ENCODE data around the gene PLCD1.
"Not testable (repeated sequence)": the region's sequence is repeated elsewhere in the genome, so short reads cannot be mapped to it uniquely, and the experiment has no call there.

PLCD1 gene

DNA sequence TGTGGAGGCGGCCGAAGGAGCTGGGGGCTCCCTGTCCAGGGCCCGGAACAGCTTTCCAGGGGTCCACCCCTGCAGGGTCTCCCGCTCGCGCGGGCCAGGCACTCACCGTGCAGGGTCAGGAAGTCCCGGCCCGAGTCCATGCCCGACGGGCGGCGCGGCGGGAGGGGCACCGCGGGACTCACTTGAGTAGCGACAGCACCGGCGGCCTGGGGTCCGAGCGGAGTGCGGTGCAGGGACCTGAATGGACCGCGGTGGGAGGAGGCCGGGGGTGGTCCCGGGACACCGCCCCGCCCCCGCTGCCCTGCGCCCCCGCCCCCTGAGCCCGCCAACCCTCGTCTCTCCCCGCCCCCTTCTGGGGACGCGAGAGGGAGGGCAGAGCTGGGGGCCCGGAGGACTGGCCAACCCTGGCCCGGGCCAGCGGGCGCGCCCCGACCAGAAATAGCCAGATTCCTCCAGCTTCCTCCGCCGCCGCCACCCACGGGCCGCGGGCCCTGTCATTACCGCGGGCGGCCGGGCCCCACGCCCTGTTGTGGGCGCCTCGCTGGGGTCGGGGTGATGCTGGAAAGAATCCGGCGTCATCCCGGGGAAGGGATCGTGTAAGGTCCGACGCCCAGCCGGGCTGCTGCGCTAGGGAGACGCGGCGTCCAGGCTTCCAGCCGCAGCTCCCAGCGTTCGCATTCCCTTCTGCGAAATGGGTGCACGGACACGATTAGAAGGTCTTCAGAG lies at the start of gene PLCD1:
Gene PLCD1 (minus strand): TSS at position 243 of the 726 bp plus-strand sequence. CDS start 103 bp downstream, at position 140.
- peak; percentile 8 for DNase-seq (ENCODE audit: low spot score)

DNA sequence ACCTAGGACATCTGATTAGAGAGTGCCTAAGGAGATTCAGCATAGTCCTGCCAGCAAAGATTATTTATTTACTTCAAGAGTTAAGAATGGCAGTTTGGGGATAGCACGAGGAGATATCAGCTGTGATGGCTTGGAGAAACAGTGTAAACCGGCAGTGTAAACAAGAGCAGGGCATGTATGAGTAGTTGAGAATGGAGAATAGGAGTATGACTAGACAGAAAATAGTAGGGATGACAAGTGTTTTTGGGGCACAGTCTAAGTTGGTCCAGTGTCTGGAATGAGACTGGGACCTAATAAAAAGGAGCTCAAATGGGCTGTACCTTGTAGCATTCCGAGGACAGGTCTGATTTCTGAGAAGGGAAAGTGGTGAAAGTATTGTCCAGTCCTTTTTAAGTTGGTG lies 47.6 kb upstream of the PLCD1 start:
- DNase-seq (ENCODE audit: low spot score) = not testable (repeated sequence)

DNA sequence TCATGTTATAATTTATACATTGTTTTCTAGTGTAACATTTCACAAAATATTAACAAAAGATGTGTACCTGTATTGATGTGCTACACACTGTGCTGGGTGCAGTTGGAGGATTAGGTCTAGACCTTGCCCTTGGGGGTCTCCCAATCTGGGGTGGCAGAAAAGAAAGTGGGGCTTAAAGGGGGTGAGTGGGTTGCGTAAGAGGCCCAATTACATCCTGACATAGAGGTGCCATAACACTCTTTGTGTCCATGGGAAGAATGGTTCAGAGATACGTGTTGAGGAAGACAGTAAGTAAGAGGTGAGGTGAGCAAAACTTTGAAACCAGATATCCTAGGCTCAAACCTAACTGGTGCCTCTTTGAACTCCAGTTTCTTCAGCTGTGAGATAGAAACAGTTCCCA lies 40.6 kb upstream of the PLCD1 start:
- no peak for DNase-seq (ENCODE audit: low spot score)

DNA sequence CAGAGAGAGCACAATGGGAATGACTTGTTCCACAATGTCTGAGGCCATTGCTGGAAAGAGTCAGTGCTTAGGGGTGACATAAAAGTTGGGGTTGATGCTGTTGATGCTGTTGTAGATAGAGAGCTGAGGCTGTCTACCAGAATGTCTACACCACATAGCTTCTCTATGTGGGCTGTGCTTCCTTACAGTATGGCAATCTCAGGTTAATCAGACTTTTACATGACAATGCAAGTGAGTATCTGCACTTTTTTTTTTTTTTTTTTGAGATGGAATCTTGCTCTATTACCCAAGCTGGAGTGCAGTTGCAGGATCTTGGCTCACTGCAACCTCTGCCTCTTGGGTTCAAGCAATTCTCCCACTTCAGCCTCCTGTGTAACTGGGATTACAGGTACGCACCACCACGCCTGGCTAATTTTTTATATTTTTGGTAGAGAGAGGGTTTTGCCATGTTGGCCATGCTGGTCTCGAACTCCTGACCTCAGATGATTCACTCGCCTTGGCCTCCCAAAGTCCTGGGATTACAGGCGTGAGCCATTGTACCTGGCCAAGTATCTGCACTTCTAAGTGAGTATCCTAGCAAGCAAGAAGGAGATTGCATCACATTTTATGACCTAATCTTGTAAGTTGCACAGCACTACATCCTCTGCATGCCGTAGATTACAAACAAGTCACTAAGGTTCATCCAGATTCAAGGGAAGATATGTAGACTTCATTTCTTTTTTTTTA lies 38.2 kb upstream of the PLCD1 start:
- DNase-seq (ENCODE audit: low spot score) = no peak

DNA sequence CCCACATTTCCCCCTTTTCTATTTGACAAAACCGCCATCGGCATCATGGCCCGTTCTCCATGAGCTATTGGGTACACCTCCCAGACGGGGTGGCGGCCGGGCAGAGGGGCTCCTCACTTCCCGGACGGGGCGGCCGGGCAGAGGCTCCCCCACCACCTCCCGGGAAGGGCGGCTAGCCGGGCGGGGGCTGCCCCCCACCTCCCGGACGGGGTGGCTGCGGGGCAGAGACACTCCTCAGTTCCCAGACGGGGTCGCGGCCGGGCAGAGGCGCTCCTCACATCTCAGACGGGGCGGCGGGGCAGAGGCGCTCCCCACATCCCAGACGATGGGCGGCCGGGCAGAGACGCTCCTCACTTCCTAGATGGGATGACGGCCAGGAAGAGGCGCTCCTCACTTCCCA lies 35.0 kb upstream of the PLCD1 start:
- not testable (repeated sequence) for DNase-seq (ENCODE audit: low spot score)

DNA sequence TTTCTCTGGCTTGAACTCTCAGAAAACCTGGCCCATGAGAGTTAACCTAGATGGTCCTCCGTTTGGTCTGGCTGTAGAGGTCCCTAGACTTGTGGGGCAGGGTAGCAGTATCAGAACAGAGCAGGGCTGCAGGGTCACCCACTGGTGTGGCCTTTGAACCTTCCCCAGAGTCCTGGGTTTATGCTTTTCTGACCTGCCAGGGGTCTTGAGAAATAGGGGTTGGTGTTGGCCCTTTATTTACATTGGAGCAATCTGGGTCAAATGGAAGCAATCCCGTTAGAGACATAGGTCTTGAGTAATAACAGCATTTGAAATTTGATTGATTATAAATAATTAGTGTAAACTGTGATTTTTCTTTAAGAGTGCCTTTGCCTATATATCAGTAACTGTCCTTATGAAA lies 33.4 kb upstream of the PLCD1 start:
- no peak for DNase-seq (ENCODE audit: low spot score)

DNA sequence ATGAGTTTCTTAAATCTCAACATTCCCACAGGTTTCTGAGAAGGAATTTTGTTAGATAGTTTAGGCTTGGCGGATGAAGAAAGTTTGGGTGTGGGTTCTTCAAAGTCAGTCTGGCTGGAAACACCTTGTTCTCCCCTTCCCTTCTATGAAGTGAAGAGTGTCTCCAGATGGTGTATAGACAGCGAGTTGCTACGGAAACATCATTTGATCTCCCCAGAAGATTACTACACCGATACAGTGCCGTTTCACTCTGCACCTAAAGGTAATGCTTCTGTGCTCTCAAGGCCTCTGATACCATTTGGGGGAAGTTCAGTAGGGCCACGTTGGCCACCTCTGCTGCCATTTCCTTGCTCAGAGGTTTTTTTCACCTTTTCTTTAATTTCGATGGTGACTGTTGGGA lies 30.1 kb upstream of the PLCD1 start:
- no peak for DNase-seq (ENCODE audit: low spot score)

DNA sequence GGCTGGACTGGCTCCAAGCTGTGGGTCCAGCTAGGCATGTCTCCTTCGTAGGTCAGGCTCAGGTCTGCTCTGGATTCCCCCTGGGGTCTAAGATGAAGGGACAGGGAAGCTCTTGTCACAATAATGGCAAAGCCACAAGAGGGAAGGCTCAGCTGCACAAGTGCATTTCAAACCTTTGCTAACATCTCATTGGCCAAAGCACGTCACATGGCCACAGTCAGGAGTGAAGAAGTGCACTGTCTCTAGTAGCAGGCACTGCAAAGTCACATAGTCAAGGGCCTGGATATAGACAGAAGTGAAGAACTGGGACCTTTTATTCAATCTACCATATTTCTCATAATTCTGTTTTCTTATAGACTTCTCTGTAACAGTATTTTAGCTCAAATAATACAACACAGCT lies 29.7 kb upstream of the PLCD1 start:
- DNase-seq (ENCODE audit: low spot score) = no peak

DNA sequence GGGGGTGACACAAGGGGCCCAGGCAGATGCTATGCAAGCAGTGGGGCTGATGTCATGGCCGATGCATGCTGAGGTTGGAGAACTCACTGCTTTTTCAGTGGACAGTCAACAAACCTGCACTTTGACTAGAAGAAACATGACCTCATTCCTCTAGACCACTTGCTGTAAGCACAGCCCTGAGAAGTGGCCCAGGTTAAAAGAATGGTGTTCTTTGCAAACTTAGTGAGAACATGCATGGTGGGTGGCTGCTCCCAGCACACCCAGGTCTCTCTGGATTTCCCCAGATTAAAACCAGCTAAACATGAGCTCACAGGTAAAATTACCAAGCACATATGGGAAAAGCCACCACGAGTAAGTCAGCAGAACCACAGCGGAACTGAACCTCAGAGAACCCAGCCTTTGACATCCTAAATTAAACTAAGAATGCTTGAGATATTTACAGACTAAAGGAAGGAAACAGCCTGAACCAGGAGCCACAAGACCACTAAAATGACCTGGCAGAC lies 25.1 kb upstream of the PLCD1 start:
- DNase-seq (ENCODE audit: low spot score) = no peak

DNA sequence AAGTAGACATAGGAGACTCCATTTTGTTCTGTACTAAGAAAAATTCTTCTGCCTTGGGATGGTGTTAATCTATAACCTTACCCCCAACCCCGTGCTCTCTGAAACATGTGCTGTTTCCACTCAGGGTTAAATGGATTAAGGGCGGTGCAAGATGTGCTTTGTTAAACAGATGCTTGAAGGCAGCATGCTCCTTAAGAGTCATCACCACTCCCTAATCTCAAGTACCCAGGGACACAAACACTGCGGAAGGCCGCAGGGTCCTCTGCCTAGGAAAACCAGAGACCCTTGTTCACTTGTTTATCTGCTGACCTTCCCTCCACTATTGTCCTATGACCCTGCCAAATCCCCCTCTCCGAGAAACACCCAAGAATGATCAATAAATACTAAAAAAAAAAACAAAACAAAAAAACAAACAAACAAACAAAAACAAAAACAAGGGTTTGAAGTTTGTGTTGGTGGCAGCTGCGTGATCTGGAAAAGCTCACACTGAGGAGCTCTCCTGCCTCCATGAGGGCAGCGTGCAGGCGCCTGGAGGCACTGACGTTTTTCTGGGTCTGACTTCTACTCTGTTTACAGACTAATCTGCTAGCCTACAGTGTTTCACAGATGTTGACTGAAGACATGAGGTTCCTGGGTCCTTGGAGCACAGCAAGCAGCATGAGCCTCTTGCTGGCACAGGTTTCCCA lies 24.5 kb upstream of the PLCD1 start:
- not testable (repeated sequence) for DNase-seq (ENCODE audit: low spot score)

DNA sequence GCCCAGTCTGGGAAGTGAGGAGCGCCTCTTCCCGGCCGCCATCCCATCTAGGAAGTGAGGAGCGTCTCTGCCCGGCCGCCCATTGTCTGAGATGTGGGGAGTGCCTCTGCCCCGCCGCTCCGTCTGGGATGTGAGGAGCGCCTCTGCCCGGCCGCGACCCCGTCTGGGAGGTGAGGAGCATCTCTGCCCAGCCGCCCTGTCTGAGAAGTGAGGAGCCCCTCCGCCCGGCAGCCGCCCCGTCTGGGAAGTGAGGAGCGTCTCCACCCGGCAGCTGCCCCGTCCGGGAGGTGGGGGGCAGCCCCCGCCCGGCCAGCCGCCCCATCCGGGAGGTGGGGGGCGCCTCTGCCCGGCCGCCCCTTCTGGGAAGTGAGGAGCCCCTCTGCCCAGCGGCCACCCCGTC lies 23.8 kb upstream of the PLCD1 start:
- not testable (repeated sequence) for DNase-seq (ENCODE audit: low spot score)

DNA sequence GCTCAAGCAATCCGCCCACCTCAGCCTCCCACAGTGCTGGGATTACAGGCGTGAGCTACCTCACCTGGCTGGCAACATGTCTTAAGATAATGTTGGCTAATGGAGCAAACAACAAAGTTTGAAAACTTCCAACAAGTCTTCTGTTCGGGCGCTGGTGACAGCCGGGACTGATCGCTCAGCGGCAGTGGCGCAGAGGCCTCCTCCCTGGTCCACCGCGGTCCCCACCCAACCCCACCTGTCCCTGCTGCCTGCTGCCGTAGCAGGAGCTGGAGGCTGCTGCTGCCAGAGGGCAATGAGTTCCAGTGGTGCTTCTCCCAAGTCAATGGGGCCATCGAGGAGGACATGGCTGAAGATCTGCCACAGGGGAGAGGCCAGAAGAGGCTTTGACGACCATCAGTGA lies 21.7 kb upstream of the PLCD1 start:
- no peak for DNase-seq (ENCODE audit: low spot score)

DNA sequence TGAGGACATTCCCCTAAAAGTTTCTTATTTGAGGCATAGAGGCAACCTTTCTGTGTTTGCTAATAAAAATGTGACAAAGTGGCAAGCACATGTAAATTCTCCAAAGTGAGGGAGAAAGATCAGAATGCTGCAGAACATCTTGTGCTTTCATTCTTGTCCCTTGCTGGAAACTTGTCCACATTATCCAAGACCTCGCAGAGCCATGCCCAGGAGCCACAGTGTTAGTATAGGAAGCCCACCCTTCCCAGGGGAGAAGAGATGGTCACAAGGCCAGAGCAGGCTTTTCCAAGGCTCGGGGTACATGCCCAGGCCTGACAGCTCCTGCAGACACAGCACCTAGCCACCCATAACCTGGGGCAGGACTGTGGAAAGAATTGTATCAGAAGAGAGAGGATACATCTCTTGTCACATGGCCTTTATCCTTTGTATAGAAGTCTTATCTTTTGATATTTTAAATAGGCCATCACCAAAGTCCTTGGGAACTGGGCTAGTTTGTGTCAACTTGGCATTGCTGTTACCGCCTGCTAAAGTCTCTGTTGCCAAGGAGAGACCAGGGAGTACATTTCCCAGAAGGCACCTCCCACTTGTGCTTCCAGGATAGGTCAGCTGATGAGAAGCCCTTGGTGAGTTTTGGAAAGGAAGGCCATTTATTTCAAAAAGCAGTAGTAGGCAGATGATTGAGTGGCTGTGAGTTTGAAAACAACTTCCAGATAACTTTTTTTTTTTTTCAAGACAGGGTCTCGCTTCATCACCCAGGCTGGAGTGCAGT lies 20.1 kb upstream of the PLCD1 start:
- DNase-seq (ENCODE audit: low spot score) = no peak

DNA sequence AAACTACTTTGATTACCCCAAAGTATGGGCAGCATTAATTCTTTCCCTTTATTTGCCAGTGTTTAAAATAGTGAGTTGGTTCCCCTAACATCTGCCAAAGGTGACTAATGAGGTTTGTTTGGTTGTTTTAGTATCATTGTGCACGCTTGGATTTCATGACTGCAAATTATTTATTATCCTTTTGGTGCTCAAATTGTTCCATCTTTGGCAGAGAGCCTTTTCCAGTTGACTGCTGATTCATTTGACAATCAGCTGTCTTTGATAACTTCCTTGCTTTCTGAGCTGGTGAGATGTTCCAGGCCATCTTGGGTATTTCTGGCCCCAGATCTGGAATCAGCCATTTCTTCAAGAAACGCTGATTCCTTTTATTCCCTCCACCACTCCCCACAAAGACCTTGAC lies 18.5 kb upstream of the PLCD1 start:
- no peak for DNase-seq (ENCODE audit: low spot score)

DNA sequence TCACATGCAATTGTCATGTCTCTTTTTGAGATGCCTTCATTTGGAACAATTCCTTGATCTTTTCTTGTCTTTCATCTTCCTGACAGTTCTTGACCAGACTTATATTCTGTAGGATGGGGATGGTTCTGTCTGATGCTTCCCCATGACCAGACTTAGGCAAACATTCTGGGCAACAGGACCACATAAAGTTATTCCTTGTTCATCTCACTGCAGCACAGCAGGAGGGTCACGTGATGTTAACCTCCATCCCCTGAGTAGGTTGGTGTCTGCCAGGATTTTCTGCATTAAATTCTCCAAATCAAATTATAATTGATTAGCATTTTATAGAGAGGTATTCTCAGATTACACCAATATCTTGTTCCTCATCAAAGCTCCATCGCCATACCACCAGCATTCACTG lies 17.4 kb upstream of the PLCD1 start:
- no peak for DNase-seq (ENCODE audit: low spot score)

DNA sequence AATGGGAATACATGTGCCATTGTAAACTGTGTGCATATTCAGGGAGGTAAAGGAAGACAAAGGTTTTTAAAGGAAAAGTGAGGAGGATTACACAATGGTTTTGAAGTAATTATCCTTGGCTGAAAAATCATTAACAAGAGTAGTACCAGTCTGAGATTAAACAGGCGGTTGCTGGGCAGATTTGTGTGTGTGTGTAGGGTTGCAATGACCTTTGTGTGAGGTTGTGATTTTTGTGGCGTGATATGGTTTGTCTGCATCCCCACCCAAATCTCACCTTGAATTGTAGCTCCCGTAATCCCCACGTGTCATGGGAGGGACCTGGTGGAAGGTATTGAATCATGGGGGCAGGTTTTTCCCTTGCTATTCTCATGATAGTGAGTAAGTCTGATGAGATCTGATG lies 16.6 kb upstream of the PLCD1 start:
- DNase-seq (ENCODE audit: low spot score) = no peak

DNA sequence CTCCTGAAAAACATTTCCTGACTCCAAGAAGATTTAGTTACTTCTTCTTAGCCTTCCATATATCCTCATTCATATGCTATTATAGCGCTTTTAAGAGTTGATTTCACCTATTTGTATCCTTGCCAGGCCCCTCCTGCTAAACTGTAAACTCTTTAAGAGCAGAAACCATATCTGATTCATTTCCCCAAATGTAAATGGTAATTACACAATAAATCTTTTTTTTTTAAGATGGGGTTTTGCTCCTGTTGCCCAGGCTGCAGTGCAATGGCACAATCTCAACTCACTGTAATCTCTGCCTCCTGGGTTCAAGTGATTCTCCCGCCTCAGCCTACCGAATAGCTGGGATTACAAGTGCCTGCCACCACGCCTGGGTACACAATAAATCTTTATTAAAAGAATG lies 14.0 kb upstream of the PLCD1 start:
- no peak for DNase-seq (ENCODE audit: low spot score)

DNA sequence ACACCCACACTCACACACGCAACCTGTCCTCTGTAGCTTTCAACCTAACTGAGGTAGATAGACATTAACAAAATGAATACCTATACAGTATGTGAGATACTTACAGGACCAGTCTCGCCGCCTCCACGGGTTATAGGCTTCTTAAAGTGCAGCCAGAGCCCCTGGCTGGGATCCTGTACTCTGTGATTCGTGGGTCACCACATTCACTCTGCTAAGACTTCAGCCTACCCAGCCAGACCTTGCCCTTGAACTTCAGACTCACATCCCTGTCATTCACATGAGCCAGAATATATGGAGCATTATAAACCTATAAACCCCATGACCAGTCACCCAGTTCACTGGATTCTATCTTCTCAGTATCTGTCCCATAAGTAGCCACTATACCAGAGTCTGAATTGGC lies 11.0 kb upstream of the PLCD1 start:
- no peak for DNase-seq (ENCODE audit: low spot score)

DNA sequence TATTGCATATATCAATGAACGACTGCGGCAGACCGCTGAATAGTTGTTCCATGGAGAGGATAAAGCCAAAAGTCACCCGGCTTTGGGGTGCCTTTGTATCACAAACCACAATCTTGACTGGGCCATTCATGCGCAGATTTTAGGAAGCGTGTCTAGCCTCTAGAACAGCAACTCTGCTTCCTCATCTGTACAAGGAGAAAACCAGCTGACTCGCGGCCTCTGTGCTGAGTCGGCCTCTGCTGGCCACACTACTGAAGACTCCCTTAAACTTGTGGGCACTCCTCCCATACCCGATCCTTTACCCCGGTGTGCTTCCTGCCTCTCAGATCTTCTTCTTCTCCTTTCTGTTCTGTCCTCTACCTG lies 10.4 kb upstream of the PLCD1 start:
- DNase-seq (ENCODE audit: low spot score) = no peak

DNA sequence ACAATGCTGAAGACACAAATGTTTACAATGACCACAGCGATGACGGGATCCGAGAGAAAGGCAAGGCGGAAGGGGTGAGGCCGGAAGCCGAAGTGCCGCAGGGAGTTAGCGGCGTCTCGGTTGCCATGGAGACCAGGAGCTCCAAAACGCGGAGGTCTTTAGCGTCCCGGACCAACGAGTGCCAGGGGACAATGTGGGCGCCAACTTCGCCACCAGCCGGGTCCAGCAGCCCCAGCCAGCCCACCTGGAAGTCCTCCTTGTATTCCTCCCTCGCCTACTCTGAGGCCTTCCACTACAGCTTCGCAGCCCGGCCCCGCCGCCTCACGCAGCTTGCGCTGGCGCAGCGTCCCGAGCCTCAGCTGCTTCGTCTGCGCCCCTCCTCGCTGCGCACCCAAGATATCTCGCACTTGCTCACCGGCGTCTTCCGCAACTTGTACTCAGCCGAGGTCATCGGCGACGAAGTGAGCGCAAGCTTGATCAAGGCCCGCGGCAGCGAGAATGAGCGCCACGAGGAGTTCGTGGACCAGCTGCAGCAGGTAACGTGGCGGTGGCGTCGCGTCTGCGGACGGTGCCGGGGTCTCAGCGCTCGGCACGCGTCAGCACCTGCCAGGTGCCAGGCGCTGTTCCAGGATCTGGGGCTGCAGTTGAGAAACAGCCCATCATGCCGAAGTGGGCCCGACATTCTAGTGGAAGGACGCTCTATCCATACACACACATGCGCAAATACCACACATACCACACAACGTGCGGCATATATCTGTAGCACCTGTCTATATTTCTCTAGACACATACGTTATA lies 9.9 kb upstream of the PLCD1 start, which contains the start of gene DLEC1:
Gene DLEC1 (plus strand): TSS at position 108 of the 798 bp plus-strand sequence. CDS start 18 bp downstream, at position 126.
- DNase-seq (ENCODE audit: low spot score) = no peak

DNA sequence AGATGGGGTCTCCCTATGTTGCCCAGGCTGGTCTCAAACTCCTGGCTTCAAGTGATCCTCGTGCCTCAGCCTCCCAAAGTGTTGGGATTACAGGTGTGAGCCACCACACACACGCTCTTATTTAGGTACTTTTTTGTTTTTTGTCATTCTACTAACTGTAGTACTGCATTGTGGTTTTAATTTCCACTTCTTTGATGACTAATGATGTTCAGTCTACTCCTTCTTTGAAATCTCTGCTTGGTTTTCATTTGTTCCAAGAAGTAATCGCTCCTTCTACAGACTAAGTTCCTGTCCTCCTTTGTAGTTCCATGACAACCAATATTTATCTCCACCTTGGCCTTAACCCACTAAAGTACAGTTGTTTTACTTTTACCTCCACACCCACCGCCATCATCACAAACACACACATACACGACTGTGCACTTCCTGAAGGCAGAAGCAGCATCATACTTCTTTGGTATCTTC lies 9.0 kb upstream of the PLCD1 start:
- DNase-seq (ENCODE audit: low spot score) = no peak

Measured in LoVo (cell line).